GM12891 (cell line): ENCODE results near the gene CTNNA3.

Experiments
- POLR2A ChIP-seq: IDR thresholded peaks from 2 replicates; pipeline ENCODE4 v1.6.1; 2011; ENCODE audit warnings: low read depth, low read length, control low read depth
- POLR2AphosphoS5 ChIP-seq: IDR thresholded peaks from 2 replicates; pipeline ENCODE4 v1.6.1; 2011; ENCODE audit warnings: low read depth, low read length, control low read depth

DNA sequence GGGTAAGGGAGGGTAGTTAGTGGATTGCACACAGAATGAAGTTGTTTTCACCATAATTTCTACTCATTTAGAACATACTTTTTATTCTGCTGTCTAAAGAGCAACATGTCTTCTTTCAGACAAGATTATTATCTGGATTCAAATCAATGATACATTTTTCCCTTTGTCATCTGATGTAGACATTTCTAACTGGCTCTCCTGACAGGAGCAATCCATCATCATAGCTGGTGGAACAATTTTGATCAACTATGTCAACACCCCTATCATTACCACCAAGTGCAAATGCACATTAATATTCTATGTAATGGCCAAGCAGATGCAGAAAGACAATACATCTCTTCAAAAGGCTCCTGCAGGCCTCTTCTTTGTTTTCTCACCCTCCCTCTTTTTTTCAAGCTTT lies 1443.0 kb downstream of the CTNNA3 start:
- no peak for TF ChIP-seq POLR2AphosphoS5
- no peak for TF ChIP-seq POLR2A
